Left lung (tissue), 10 donors: Measurements from ENCODE around the gene VEPH1. TPM values are rescaled to one million over a fixed set of nuclear protein-coding genes. Genes with fewer than 3 reads are reported as not detected.

Experiments
- ATAC-seq: fragments of 200-7000 bp; cut with Tn5 transposase; one replicate; pipeline ENCODE4 v1.9.1; 2020; ENCODE audit warnings: moderate library complexity
- DNase-seq, 4 donors: peaks; one replicate each; pipeline ENCODE4 v3.0.0-alpha.2; 2013 to 2020
- H3K27ac ChIP-seq, 2 donors: fragments of 200-600 bp; sonication (generic) in 1 of 2; one replicate each; pipeline versions ENCODE4 v1.5.0 to v1.8.0; 2020 to 2021
- H3K27me3 ChIP-seq, 2 donors: fragments of 200-600 bp; sonication (generic) in 1 of 2; one replicate each; pipeline versions ENCODE4 v1.5.0 to v1.8.0; 2020 to 2021
- H3K36me3 ChIP-seq, 2 donors: fragments of 200-600 bp; sonication (generic) in 1 of 2; one replicate each; pipeline versions ENCODE4 v1.5.0 to v1.8.0; 2020 to 2021
- H3K4me1 ChIP-seq, 2 donors: fragments of 200-600 bp; one replicate each; pipeline ENCODE4 v1.8.0; 2021
- H3K4me3 ChIP-seq, 2 donors: fragments of 200-600 bp; sonication (generic) in 1 of 2; one replicate each; pipeline versions ENCODE4 v1.5.0 to v1.8.0; 2020 to 2021; ENCODE audit warnings: mild to moderate bottlenecking in 1 of 2
- H3K9me3 ChIP-seq, 2 donors: fragments of 200-600 bp; sonication (generic) in 1 of 2; one replicate each; pipeline versions ENCODE4 v1.5.0 to v1.8.0; 2020 to 2021
- CTCF ChIP-seq, 2 donors: fragments of 200-600 bp; sonication (generic) in 1 of 2; IDR thresholded peaks; one replicate each; pipeline versions ENCODE4 v1.5.0 to v1.8.0; 2021; ENCODE audit warnings: antibody characterized with exemption in 2 of 2
- intact Hi-C, 2 donors: fragments of 100-400 bp; cut with DNase I; formaldehyde crosslinking; loops; one replicate each; pipeline versions ENCODE4 v1.11.2 to v1.14.2; 2022
- polyA plus RNA-seq, 6 donors: library from polyadenylated mRNA; unstranded; fragments of 120-200 nt; gene quantifications; one replicate each; pipeline ENCODE4 v1.2.1, GENCODE V29; 2013; ENCODE audit not compliant: insufficient read length in 6 of 6
- total RNA-seq, 2 donors: library from RNA; stranded (reverse); fragmentation: NEBNext Ultra II Directional; extraction: Animal tissue kit (Norgen Biotek cat#: 25700); gene quantifications; one replicate each; pipeline ENCODE4 v1.2.1, GENCODE V29; 2021
- donor health status: DM: no; HTN: yes; CAD: no.
- donor health status: DM: no; HTN: no; CAD: no.

The VEPH1 gene
- total and polyA plus RNA-seq, 8 donors, result 30.4 to 143 (median 42.6) TPM

GRCh38 chr3:157501863-157502262, 1.4 kb downstream of the VEPH1 start:
- peak overlapping the region; percentile 44 to 58 for H3K27ac ChIP-seq
- DNase-seq, result no peak
- peak overlapping the region; percentile 1 to 36 for H3K4me3 ChIP-seq

GRCh38 chr3:157500232-157500631, 3.0 kb downstream of the VEPH1 start:
- Histone ChIP-seq H3K4me1 (peaks cover 0 to 8% of the 10 kb centered on the region in 2 donors), H3K9me3 (no peaks in the 10 kb centered on the region), H3K27ac (peak overlapping the region; percentile 73 to 79), H3K27me3 (peaks cover 0 to 20% of the 10 kb centered on the region in 2 donors), H3K4me3 (peak overlapping the region in 1 of 2 donors; percentile 25), H3K36me3 (no peaks in the 10 kb centered on the region)
- TF ChIP-seq CTCF (IDR thresholded peaks at IDR 0.05), result no peak
- intact Hi-C loops, result no loop called here
- DNase-seq, result no peak
- ATAC-seq, result peak; percentile 20

More at GRCh38 chr3:157501863-157502262, 1.4 kb downstream of the VEPH1 start:
- Histone ChIP-seq H3K9me3 (no peaks in the 10 kb centered on the region), H3K36me3 (no peaks in the 10 kb centered on the region), H3K4me1 (peaks cover 0 to 8% of the 10 kb centered on the region in 2 donors), H3K27me3 (peaks cover 0 to 20% of the 10 kb centered on the region in 2 donors)
- TF ChIP-seq CTCF (IDR thresholded peaks at IDR 0.05), result no peak
- intact Hi-C loops, result no loop called here
- ATAC-seq, result peak; percentile 13

- Histone ChIP-seq H3K4me3 (peak overlapping the region; percentile 14 to 25), H3K4me1 (peaks cover 0 to 8% of the 10 kb centered on the region in 2 donors), H3K9me3 (no peaks in the 10 kb centered on the region), H3K27ac (peak overlapping the region; percentile 73 to 79), H3K27me3 (peaks cover 0 to 20% of the 10 kb centered on the region in 2 donors), H3K36me3 (no peaks in the 10 kb centered on the region)
- DNase-seq, result peak in 3 of 4 donors; percentile 60 to 89 (median 78)
- intact Hi-C loops, result loop anchor here in 1 of 2 donors (10.0 kb wide), 1 partner anchor 295 kb away; no protein-coding TSS in a partner anchor
- no peak for TF ChIP-seq CTCF (IDR thresholded peaks at IDR 0.05)
- ATAC-seq, result peak; percentile 85
These were observed 3.8 kb downstream of the VEPH1 start for GRCh38 chr3:157499342-157499963.

GRCh38 chr3:157498371-157498770, 4.8 kb downstream of the VEPH1 start:
- intact Hi-C loops, result loop anchor here in 1 of 2 donors (10.0 kb wide), 1 partner anchor 294 kb away; no protein-coding TSS in a partner anchor
- TF ChIP-seq CTCF (IDR thresholded peaks at IDR 0.05), result no peak

GRCh38 chr3:157495846-157496245, 7.4 kb downstream of the VEPH1 start:
- intact Hi-C loops, result loop anchor here in 1 of 2 donors (10.0 kb wide), 1 partner anchor 291 kb away; no protein-coding TSS in a partner anchor
- Histone ChIP-seq H3K27me3 (peaks cover 0 to 20% of the 10 kb centered on the region in 2 donors), H3K9me3 (no peaks in the 10 kb centered on the region), H3K4me3 (no peak overlapping the region), H3K27ac (no peak overlapping the region), H3K4me1 (peaks cover 0 to 23% of the 10 kb centered on the region in 2 donors), H3K36me3 (no peaks in the 10 kb centered on the region)
- DNase-seq (no peak), ATAC-seq (no peak)
- no peak for TF ChIP-seq CTCF (IDR thresholded peaks at IDR 0.05)

More at GRCh38 chr3:157498371-157498770, 4.8 kb downstream of the VEPH1 start:
- H3K4me1 ChIP-seq, result peaks cover 0 to 12% of the 10 kb centered on the region in 2 donors
- H3K4me3 ChIP-seq, result peak overlapping the region in 1 of 2 donors; percentile 25
- no peaks in the 10 kb centered on the region for H3K36me3 ChIP-seq
- H3K27ac ChIP-seq, result no peak overlapping the region
- ATAC-seq, result no peak
- no peak for DNase-seq
- no peaks in the 10 kb centered on the region for H3K9me3 ChIP-seq
- peaks cover 0 to 20% of the 10 kb centered on the region in 2 donors for H3K27me3 ChIP-seq
